NCI-H1694 (cell line): ENCODE results near the gene C4orf50.
"Not testable (repeated sequence)": the region's sequence is repeated elsewhere in the genome, so short reads cannot be mapped to it uniquely, and the experiment has no call there.

Source experiments
- DNase-seq: peaks from one replicate; lab custom pipeline; 2025; lab: John Stamatoyannopoulos, UW

C4orf50 gene

DNA sequence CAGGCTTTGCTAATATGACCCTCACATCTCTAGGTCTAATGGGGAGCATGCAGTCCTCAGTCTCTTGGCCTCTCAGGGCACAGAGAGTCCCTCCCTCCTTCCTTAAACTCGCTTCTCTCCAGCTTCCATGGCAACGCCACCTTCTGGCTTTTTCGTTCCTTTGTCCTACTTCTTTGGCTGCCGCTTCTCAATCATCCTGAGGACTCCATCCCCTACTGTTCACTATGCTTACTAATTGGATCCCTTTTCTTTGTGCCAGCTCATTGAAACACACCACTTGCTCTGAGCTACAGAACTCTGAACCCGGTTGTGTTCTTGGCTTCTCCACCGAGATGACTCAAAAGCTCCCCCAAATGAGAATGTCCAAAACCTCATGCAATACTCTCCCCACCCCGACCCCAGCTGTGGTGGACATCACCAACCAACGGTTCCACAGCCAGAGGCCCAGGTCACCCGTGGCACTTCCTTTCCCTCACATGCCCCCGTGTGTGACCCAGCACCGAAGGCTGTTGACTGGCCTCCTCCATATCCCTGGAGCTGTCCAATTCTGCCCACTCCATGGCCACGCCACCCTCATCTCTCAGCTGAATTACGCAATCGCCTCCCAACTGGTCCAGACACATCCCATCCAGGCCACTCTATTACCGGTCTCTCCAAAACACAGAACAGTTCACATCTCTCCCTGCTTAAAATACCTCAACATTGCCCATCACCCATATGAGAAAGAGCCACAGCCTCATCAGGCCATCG lies 160.0 kb downstream of the C4orf50 start:
- DNase-seq: no peak

DNA sequence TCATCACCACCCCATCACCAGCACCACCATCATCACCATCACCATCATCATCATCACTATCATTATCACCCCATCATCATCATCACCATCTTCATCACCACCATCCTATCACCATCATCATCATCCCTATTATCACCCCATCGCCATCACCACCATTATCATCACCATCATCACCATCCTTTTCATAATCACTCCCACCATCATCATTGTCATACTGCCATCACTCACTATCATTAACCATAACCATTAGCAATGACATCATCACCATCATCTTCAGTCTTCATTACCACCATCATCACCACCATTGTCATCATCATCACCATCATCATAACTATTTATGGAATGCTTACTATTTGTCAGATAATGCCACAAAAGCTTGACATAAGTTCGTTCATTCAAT lies 161.0 kb downstream of the C4orf50 start:
- no peak for DNase-seq

DNA sequence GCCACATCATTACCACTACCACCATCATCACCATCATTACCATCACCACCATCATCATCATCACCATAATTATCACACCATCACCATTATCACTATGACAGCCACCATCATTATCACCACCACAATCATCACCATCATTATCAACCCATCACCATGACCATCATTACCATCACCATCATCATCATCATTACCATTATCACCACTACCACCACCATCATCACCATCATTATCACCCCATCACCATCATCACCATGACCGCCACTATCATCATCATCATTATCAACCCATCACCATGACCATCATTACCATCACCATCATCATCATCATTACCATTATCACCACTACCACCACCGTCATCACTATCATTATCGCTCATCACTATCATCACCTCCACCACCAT lies 161.9 kb downstream of the C4orf50 start:
- not testable (repeated sequence) for DNase-seq

DNA sequence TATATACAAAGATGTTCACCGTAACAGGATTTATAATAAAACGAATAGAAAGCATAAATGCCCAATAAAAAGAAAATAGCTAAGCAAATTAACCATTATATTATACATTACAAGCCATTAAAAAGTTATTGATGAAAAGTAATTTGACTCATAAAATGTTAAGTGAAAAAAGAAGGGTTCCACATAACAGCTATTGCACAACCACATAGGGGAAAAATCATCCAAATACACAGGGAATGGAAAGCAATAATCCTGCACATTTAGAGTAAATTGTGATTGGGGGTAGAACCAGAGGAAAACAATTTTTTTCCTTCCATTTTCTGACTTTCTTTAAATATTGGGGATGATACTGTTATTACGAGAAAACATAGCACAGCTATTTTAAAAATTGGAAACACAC lies 163.3 kb downstream of the C4orf50 start:
- no peak for DNase-seq

- no peak for DNase-seq
Observed at GRCh38 chr4:5852523-5853202, 165.6 kb downstream of the C4orf50 start.

- no peak for DNase-seq
Observed at GRCh38 chr4:5851637-5852301, 166.5 kb downstream of the C4orf50 start.
